ENCODE measurements around the gene ADAM11. TPM values are rescaled to one million over a fixed set of nuclear protein-coding genes. Genes with fewer than 3 reads are reported as not detected.

Gene ADAM11
- total and polyA plus RNA-seq, 2 of the 13 experiments (the other 11 are each of a cell fraction or from before 2014, with no cell fraction given) = 0.38 to 0.91 TPM

DNA sequence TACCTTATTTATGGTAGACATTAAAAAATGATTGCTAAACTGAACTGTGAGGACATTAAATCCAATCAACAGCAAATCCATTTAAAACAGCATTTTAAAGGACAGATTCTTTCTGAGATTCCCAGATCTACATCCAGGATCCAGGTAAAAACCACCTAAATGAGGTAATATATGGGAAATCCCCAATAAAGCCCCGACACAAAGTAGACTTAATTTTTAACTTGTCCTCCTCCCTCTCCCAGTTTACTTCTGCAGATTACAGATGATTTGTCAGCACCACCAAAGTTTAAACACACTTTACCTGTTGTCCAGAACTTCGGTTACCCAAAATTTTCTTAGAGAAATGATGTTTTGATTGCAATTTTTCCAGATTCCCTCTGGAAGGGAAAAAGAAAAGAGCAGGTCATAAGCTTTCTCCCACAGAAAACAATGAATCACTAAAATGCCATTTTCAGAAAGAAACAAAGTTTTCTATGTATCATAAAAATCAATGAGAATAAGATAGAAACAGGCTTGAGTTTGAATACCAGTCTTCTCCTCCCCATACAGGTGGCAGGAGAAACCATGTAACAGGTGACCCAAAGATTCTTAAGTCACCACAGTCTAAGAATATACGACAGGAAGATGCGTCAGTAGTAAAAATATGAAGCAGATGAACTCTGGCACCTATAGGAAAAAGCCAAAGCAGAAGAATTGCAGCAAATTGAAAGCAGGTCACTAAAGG is 48.5 kb downstream of the ADAM11 start:
- Histone ChIP-seq H3K9me3 (ENCODE audit: low read length) (no peaks in the 10 kb centered on the region), H3K9ac (ENCODE audit: insufficient read depth, low read depth, low read length) (no peak overlapping the region), H3K4me2 (ENCODE audit: low read depth, low read length) (no peak overlapping the region), H3K4me3 (replicated peaks in 1 of 3; ENCODE audit: insufficient read depth in 1 of 3, low read depth in 2 of 3, low read length in 3 of 3) (no peak overlapping the region), H4K20me1 (ENCODE audit: insufficient read depth, low read length) (no peaks in the 10 kb centered on the region), H3K27ac (ENCODE audit: extremely low read length, insufficient read depth, low read length) (no peak overlapping the region), H3K4me1 (ENCODE audit: insufficient read depth, low read length) (no peaks in the 10 kb centered on the region), H2AFZ (ENCODE audit: low read length) (no peak overlapping the region), H3K79me2 (ENCODE audit: insufficient read depth, low read length) (no peaks in the 10 kb centered on the region), H3K36me3 (replicated peaks in 1 of 2; ENCODE audit: control insufficient read depth in 1 of 2, insufficient read depth in 2 of 2, low read length in 2 of 2) (peaks cover 0 to 1% of the 10 kb centered on the region in 2 experiments; a peak in 3 of 5 replicates), H3K27me3 (ENCODE audit: control insufficient read depth in 1 of 2, insufficient read depth in 2 of 2, low read length in 2 of 2) (no peaks in the 10 kb centered on the region)
- intact Hi-C loops (cut with micrococcal nuclease; ENCODE audit: unreplicated experiment) = no loop called here
- TF ChIP-seq, protein P1, sequence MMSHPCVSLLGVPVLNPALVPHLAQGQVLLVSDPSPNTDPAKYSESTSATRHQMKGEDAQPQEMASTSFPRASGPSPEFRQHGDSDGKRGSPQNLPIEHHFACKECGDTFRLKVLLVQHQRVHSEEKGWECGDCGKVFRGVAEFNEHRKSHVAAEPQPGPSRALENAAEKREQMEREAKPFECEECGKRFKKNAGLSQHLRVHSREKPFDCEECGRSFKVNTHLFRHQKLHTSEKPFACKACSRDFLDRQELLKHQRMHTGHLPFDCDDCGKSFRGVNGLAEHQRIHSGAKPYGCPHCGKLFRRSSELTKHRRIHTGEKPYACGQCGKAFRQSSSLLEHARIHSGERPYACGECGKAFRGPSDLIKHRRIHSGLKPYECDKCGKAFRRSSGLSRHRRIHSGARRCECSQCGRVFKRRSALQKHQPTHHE (CRISPR knock-in tag; IDR thresholded peaks at IDR 0.05; ENCODE audit: borderline replicate concordance) = no peak
- TF ChIP-seq SSRP1 (CRISPR knock-in tag; IDR thresholded peaks at IDR 0.05) (no peak), NFYB (CRISPR knock-in tag; IDR thresholded peaks at IDR 0.05) (no peak), KMT2A (CRISPR knock-in tag; IDR thresholded peaks at IDR 0.05) (no peak)
- ChIA-PET CTCF (ENCODE audit: low intra/inter-chr PET ratio, low total read pairs) (no interaction called here), POLR2A (no interaction called here)
- FAIRE-seq (no peak), ATAC-seq (no peak), DNase-seq (ENCODE audit: low spot score) (no peak)
- no TSS peak for BruUV-seq (replicated peaks)
- in situ Hi-C loops (cut with HindIII; ENCODE audit: extremely low pct_ligation_motif_present, low pct_unique_long_range_greater_than_20kb) = no loop called here
- 62% methylated on average over 4 of the region's 4 CpGs for WGBS (ENCODE audit: low lambda C conversion rate)

- H3K9ac ChIP-seq (ENCODE audit: insufficient read depth, low read depth, low read length) = no peak overlapping the region
- no peaks in the 10 kb centered on the region for H3K4me1 ChIP-seq (ENCODE audit: insufficient read depth, low read length)
- ATAC-seq (no peak), DNase-seq (ENCODE audit: low spot score) (no peak), FAIRE-seq (no peak)
- in situ Hi-C loops (cut with HindIII; ENCODE audit: extremely low pct_ligation_motif_present, low pct_unique_long_range_greater_than_20kb) (no loop called here), intact Hi-C loops (cut with micrococcal nuclease; ENCODE audit: unreplicated experiment) (no loop called here)
- no peaks in the 10 kb centered on the region for H3K9me3 ChIP-seq (ENCODE audit: low read length)
- peaks cover 0 to 1% of the 10 kb centered on the region in 2 experiments; a peak in 3 of 5 replicates for H3K36me3 ChIP-seq (replicated peaks in 1 of 2; ENCODE audit: control insufficient read depth in 1 of 2, insufficient read depth in 2 of 2, low read length in 2 of 2)
- H4K20me1 ChIP-seq (ENCODE audit: insufficient read depth, low read length) = no peaks in the 10 kb centered on the region
- no peak overlapping the region for H3K4me3 ChIP-seq (replicated peaks in 1 of 3; ENCODE audit: insufficient read depth in 1 of 3, low read depth in 2 of 3, low read length in 3 of 3)
- no TSS peak for BruUV-seq (replicated peaks)
- WGBS (ENCODE audit: low lambda C conversion rate) = 65% methylated on average over 3 of the region's 3 CpGs
- POLR2A ChIA-PET = no interaction called here
- CTCF ChIA-PET (ENCODE audit: low intra/inter-chr PET ratio, low total read pairs) = no interaction called here
- H2AFZ ChIP-seq (ENCODE audit: low read length) = no peak overlapping the region
- H3K4me2 ChIP-seq (ENCODE audit: low read depth, low read length) = no peak overlapping the region
- no peaks in the 10 kb centered on the region for H3K79me2 ChIP-seq (ENCODE audit: insufficient read depth, low read length)
- no peak overlapping the region for H3K27ac ChIP-seq (ENCODE audit: extremely low read length, insufficient read depth, low read length)
- 0 out of 5 replicates have a peak, but pooled peaks cover 0 to under 1% of the 10 kb centered on the region in 2 experiments for H3K27me3 ChIP-seq (ENCODE audit: control insufficient read depth in 1 of 2, insufficient read depth in 2 of 2, low read length in 2 of 2)
- TF ChIP-seq FIP1L1 (IDR thresholded peaks at IDR 0.05; ENCODE audit: borderline replicate concordance, insufficient read depth, low read depth, low read length) (no peak), NFE2 (CRISPR knock-in tag; IDR thresholded peaks at IDR 0.05) (no peak), ZFP36L1 (CRISPR knock-in tag; IDR thresholded peaks at IDR 0.05) (no peak), ZNF253 (CRISPR knock-in tag; IDR thresholded peaks at IDR 0.05; ENCODE audit: borderline replicate concordance) (no peak), ZFYVE20 (CRISPR knock-in tag; IDR thresholded peaks at IDR 0.05; ENCODE audit: borderline replicate concordance, low read depth) (no peak)
- TF ChIP-seq, protein P2, sequence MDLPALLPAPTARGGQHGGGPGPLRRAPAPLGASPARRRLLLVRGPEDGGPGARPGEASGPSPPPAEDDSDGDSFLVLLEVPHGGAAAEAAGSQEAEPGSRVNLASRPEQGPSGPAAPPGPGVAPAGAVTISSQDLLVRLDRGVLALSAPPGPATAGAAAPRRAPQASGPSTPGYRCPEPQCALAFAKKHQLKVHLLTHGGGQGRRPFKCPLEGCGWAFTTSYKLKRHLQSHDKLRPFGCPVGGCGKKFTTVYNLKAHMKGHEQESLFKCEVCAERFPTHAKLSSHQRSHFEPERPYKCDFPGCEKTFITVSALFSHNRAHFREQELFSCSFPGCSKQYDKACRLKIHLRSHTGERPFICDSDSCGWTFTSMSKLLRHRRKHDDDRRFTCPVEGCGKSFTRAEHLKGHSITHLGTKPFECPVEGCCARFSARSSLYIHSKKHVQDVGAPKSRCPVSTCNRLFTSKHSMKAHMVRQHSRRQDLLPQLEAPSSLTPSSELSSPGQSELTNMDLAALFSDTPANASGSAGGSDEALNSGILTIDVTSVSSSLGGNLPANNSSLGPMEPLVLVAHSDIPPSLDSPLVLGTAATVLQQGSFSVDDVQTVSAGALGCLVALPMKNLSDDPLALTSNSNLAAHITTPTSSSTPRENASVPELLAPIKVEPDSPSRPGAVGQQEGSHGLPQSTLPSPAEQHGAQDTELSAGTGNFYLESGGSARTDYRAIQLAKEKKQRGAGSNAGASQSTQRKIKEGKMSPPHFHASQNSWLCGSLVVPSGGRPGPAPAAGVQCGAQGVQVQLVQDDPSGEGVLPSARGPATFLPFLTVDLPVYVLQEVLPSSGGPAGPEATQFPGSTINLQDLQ (CRISPR knock-in tag; IDR thresholded peaks at IDR 0.05) = no peak
- TF ChIP-seq, protein P3, sequence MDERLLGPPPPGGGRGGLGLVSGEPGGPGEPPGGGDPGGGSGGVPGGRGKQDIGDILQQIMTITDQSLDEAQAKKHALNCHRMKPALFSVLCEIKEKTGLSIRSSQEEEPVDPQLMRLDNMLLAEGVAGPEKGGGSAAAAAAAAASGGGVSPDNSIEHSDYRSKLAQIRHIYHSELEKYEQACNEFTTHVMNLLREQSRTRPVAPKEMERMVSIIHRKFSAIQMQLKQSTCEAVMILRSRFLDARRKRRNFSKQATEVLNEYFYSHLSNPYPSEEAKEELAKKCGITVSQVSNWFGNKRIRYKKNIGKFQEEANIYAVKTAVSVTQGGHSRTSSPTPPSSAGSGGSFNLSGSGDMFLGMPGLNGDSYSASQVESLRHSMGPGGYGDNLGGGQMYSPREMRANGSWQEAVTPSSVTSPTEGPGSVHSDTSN (CRISPR knock-in tag; IDR thresholded peaks at IDR 0.05) = no peak
- TF ChIP-seq, protein P4, sequence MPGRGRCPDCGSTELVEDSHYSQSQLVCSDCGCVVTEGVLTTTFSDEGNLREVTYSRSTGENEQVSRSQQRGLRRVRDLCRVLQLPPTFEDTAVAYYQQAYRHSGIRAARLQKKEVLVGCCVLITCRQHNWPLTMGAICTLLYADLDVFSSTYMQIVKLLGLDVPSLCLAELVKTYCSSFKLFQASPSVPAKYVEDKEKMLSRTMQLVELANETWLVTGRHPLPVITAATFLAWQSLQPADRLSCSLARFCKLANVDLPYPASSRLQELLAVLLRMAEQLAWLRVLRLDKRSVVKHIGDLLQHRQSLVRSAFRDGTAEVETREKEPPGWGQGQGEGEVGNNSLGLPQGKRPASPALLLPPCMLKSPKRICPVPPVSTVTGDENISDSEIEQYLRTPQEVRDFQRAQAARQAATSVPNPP (CRISPR knock-in tag; IDR thresholded peaks at IDR 0.05) = no peak
These were observed 49.0 kb downstream of the ADAM11 start for GRCh38 chr17:44807817-44808155.
